OCI-LY1 (cell line): Measurements from ENCODE around the gene LRCH3.

Experiments used
- CTCF ChIP-seq: fragments of 200-600 bp; sonication (generic), shearing (Covaris generic); IDR thresholded peaks from 2 replicates; pipeline ENCODE4 v1.5.1; 2017; ENCODE audit warnings: mild to moderate bottlenecking, antibody characterized with exemption, low read length, moderate library complexity, mixed read lengths
- EZH2 ChIP-seq: fragments of 200-600 bp; sonication (generic), shearing (Covaris generic); IDR thresholded peaks from 2 replicates; pipeline ENCODE4 v1.8.0; 2017; ENCODE audit warnings: borderline replicate concordance, mixed run types, mild to moderate bottlenecking, antibody characterized with exemption, low read length, moderate library complexity, mixed read lengths

- TF ChIP-seq CTCF (no peak), EZH2 (no peak)
Observed at GRCh38 chr3:197809356-197810020, 18.4 kb downstream of the LRCH3 start.
